ENCODE results near the gene RXFP4. TPM values are rescaled to one million over a fixed set of nuclear protein-coding genes. Genes with fewer than 3 reads are reported as not detected.

Gene RXFP4
- total and polyA plus RNA-seq, 2 donors from 2014 or later: 0.32 TPM; not detected in 1

DNA sequence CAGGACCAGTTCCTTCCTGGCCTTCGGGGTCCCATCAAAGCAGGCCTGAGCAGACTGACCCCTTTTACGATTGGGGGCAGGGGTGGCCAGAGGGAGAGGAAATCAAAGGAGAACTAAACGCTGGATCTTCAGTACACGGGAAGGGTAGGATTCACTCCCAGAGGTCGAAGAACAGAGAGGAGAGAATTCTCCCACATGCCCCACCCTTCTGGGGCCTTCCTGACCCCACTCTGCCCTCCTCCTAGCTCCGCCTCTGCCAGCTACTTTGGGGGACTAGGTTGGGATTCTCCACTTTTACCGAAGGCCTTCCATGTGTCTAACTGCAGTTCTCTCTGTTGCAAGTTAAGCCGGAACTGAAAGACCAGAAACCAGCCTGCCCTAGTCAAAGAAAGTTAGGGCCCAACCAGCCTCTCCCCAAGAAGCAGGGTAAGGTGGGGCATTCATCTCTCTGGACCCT is 37.6 kb downstream of the RXFP4 start:
- Histone ChIP-seq H3K36me3 (ENCODE audit: control insufficient read depth in 2 of 3, insufficient read depth in 3 of 3, low read length in 3 of 3) (no peaks in the 10 kb centered on the region), H3K4me1 (ENCODE audit: control insufficient read depth in 2 of 3, insufficient read depth in 2 of 3, low read depth in 1 of 3, low read length in 3 of 3) (peaks cover 7 to 57% (median 25%) of the 10 kb centered on the region in 3 donors), H3K4me3 (ENCODE audit: low read length in 3 of 3) (peak overlapping the region; percentile 59 to 73 (median 71)), H3K27ac (ENCODE audit: low read depth in 2 of 2, low read length in 2 of 2) (peak overlapping the region; percentile 92 to 94), H3K27me3 (ENCODE audit: control insufficient read depth, insufficient read depth, low read length) (no peaks in the 10 kb centered on the region), H3K9ac (ENCODE audit: low read length in 3 of 3) (peak overlapping the region; percentile 33 to 88 (median 87)), H3K9me3 (ENCODE audit: control insufficient read depth in 2 of 3, insufficient read depth in 1 of 3, low read length in 3 of 3) (no peaks in the 10 kb centered on the region)
- no peak for FAIRE-seq
- TF ChIP-seq, protein P1, sequence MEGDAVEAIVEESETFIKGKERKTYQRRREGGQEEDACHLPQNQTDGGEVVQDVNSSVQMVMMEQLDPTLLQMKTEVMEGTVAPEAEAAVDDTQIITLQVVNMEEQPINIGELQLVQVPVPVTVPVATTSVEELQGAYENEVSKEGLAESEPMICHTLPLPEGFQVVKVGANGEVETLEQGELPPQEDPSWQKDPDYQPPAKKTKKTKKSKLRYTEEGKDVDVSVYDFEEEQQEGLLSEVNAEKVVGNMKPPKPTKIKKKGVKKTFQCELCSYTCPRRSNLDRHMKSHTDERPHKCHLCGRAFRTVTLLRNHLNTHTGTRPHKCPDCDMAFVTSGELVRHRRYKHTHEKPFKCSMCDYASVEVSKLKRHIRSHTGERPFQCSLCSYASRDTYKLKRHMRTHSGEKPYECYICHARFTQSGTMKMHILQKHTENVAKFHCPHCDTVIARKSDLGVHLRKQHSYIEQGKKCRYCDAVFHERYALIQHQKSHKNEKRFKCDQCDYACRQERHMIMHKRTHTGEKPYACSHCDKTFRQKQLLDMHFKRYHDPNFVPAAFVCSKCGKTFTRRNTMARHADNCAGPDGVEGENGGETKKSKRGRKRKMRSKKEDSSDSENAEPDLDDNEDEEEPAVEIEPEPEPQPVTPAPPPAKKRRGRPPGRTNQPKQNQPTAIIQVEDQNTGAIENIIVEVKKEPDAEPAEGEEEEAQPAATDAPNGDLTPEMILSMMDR (IDR thresholded peaks at IDR 0.05; ENCODE audit: borderline replicate concordance, extremely low read depth, insufficient read depth): no peak
- intact Hi-C loops (cut with DNase I): no loop called here
- DNase-seq: no peak

DNA sequence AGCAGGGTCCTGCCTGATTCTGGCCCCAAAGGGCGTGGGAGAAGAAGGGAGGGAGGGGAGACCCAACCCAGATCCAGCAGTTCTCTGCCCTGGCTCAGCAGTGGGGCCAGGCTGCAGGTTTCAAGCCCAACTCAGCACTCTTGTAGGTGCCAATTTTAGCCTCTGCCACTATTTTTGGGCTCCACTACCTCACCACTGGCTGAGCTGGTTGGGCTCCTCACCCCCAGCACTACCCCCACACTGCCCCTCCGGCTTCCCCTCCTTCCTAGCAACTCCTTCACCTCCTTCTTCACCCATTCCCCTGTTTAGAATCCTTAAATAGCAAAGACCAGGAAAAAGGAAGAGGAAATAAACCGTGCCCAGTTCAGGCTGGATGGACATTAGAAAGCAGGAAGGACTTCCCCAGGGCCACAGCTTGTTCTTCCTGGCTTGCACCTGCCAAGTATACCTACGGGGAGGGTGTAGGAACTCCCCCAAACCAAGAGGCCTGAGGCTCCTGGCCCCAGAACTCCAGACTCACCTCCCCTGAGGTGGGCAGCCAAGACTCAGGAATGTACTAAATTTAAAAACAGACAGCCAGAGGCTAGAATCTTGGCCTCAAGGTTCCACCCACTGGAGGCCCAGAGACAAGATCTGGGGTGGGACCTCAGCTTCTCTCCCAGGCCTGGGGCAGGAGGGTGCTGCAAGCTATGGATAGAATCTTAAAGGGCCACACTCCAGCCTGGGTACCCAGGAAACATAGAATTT is 38.3 kb downstream of the RXFP4 start:
- DNase-seq: no peak
- H3K27me3 ChIP-seq (ENCODE audit: control insufficient read depth, insufficient read depth, low read length): no peaks in the 10 kb centered on the region
- intact Hi-C loops (cut with DNase I): no loop called here
- H3K27ac ChIP-seq (ENCODE audit: low read depth in 2 of 2, low read length in 2 of 2): peak overlapping the region; percentile 92 to 94
- TF ChIP-seq, protein P1 (IDR thresholded peaks at IDR 0.05; ENCODE audit: borderline replicate concordance, extremely low read depth, insufficient read depth): no peak
- no peak for FAIRE-seq
- peak overlapping the region in 2 of 3 donors; percentile 87 to 88 for H3K9ac ChIP-seq (ENCODE audit: low read length in 3 of 3)
- H3K4me1 ChIP-seq (ENCODE audit: control insufficient read depth in 2 of 3, insufficient read depth in 2 of 3, low read depth in 1 of 3, low read length in 3 of 3): peaks cover 7 to 56% (median 25%) of the 10 kb centered on the region in 3 donors
- no peaks in the 10 kb centered on the region for H3K36me3 ChIP-seq (ENCODE audit: control insufficient read depth in 2 of 3, insufficient read depth in 3 of 3, low read length in 3 of 3)
- peak overlapping the region in 2 of 3 donors; percentile 28 to 73 for H3K4me3 ChIP-seq (ENCODE audit: low read length in 3 of 3)
- no peaks in the 10 kb centered on the region for H3K9me3 ChIP-seq (ENCODE audit: control insufficient read depth in 2 of 3, insufficient read depth in 1 of 3, low read length in 3 of 3)

- peaks cover 7 to 41% (median 25%) of the 10 kb centered on the region in 3 donors for H3K4me1 ChIP-seq (ENCODE audit: control insufficient read depth in 2 of 3, insufficient read depth in 2 of 3, low read depth in 1 of 3, low read length in 3 of 3)
- no peak overlapping the region for H3K9ac ChIP-seq (ENCODE audit: low read length in 3 of 3)
- no peaks in the 10 kb centered on the region for H3K9me3 ChIP-seq (ENCODE audit: control insufficient read depth in 2 of 3, insufficient read depth in 1 of 3, low read length in 3 of 3)
- no peaks in the 10 kb centered on the region for H3K27me3 ChIP-seq (ENCODE audit: control insufficient read depth, insufficient read depth, low read length)
- intact Hi-C loops (cut with DNase I): no loop called here
- FAIRE-seq (no peak), DNase-seq (peak in 2 of 5 donors; percentile 77 to 84)
- TF ChIP-seq, protein P1 (IDR thresholded peaks at IDR 0.05; ENCODE audit: borderline replicate concordance, extremely low read depth, insufficient read depth): no peak
- H3K36me3 ChIP-seq (ENCODE audit: control insufficient read depth in 2 of 3, insufficient read depth in 3 of 3, low read length in 3 of 3): no peaks in the 10 kb centered on the region
- no peak overlapping the region for H3K4me3 ChIP-seq (ENCODE audit: low read length in 3 of 3)
- peak overlapping the region; percentile 39 to 94 for H3K27ac ChIP-seq (ENCODE audit: low read depth in 2 of 2, low read length in 2 of 2)
These were observed 40.0 kb downstream of the RXFP4 start for GRCh38 chr1:155981266-155982088.
